Stimulated activated CD4-positive, alpha-beta T cell treated with anti-CD3 and anti-CD28 coated beads, Interleukin-12 subunit alpha, Interleukin-12 subunit beta, amount 100 ng/mL, for 24 hours (primary cell): ENCODE results near the gene HELT.
"Not testable (repeated sequence)": the region's sequence is repeated elsewhere in the genome, so short reads cannot be mapped to it uniquely, and the experiment has no call there.

Source experiments
- DNase-seq, 2 experiments: peaks; one replicate each; pipeline ENCODE4 v3.0.0-alpha.2; 2020; ENCODE audit warnings: low read depth in 2 of 2

The HELT gene

DNA sequence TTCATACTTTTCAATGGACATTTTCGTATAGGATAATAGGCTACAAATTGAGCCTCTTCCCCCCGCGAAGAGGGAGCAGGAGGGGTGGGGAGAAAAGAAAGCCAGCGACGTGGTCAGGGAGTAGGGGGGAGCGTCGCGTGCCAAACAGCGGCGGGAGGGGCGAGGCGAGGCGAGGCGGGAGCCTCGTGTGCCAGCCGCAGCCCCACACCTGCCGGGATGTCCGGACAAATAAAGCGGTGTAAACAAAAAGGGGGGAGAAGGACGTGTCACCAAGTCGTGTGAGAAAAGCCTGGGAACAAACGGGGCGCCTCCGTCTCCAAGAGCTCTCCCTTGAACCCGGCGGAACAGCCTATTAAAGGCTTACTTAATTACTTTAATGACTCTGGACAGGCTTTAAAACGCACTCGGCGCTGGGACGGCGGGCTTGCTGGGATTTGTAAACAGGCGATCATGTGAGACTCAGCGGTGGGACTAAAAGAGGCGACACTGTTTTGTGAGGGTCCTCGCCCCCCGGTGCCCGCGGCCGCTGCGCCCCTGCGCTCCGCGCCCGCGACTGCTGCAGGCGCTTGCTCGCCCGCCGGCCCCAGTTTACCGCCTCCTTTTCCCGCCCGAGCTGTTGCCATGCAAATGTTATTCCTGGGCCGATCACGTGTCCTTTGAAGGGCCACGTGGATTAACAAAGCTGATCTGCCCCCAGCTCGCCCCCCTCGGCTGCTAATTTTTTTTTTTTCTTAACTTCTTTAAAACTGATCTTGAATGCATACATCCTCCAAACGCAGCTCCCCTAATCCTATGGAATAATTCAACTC lies at the start of gene HELT:
HELT (plus strand) TSS at position 527 of the 809 bp plus-strand sequence. CDS start 439 bp downstream, outside the sequence.
- no peak for DNase-seq

GRCh38 chr4:184968784-184969201 lies 49.5 kb upstream of the HELT start:
- no peak for DNase-seq

DNA sequence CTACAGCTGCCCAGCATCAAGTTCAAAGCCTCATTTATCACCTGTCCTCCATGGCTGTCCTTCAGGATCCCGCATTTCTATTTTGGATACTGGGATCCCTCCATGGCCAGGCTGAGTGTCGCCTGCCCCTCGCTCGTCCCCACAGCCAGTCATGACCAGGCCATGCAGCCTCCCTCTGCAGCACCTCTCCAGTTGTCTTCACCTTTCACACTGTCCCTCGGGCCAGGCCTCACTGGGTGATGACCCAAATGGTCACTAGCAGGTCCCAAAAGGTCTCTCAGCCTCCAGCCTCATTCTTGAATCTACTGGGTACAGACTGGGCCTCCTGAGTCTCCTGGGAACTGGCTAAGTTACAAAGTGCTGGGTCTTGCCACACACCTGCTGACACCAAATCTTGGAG lies 48.7 kb upstream of the HELT start:
- DNase-seq, result no peak

DNA sequence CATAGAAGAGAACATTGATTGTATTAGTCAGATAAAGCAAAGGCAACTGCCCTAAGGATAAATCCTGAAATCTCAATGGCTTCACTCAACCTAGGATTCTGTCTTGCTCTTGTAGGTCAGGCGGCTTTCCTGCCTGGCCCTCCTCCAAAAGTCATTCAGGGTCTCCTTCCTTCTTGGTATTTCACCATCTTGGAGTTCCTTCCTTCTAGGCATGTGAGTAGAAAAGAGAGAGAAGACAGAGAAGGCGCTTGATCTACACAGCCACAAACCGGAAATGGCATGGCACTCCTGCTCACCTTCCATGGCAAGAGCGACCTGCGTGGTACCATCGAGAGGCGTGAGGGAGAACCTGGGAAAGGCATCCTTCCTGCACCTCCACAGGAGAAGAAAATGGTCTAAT lies 45.3 kb upstream of the HELT start:
- no peak for DNase-seq

DNA sequence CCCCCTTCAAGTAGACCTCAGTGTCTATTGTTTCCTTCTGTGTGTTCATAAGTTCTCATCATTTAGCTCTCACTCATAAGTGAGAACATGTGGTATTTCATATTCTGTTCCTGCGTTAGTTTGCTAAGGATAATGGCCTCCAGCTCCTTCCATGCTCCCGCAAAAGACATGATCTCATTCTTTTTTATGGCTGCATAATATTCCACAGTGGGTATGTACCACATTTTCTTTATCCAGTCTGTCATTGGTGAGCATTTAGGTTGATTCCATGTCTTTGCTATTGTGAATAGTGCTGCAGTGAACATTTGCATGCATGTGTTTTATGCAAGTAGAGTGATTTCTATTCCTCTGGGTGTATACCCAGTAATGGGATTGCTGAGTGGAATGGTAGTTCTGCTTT lies 41.9 kb upstream of the HELT start:
- DNase-seq, result not testable (repeated sequence)

DNA sequence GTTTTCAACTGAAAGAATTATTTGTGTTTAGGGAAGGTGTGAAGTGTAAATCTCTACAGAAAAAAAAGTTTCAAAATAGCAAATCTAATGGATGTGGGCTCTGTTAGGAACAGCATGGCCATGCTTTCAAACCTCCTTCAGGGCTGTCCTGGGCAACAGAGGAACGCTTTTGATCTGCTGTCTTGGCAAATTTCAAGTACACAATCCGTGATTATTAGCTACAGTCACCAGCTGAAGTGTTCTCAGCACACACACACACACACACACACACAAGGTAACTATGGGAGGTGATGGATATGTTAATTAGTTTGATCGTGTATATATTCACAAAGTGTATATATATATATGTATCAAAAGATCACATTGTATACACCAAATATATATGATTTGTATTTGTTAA lies 40.5 kb upstream of the HELT start:
- no peak for DNase-seq

- DNase-seq, result no peak
Observed at GRCh38 chr4:184978211-184978610, 40.1 kb upstream of the HELT start.

DNA sequence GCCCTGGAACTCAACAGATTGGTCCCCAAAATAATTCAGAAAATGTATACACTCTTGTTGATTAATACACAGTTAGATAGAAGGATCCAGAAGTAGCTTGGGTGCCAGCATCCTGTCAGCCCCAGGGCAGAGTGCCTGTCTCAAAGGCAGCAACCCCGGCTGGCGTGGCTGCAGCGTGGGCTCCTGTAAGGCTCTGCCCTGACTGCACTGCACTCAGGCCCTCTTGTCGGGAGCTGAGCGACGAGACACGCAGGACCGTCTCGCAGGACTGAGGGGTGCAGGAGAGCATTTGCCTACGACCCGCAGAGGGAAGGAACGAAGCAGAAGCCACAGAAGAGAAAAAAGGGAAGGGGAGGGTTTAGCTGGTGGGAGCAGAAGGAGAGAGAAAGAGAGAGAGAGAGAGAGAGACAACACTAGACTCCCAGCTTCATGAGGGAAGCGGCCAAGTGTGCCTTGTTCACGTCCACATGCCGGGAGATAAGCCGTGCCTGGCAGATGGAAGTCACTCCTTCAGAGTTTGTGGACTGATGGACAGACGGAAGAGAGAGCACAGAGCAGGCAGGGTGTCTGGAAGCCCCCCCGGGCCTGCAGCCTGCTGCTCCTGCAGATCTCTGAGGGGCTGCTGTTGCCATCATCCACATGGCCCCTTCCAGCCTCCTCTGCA lies 38.7 kb upstream of the HELT start:
- no peak for DNase-seq

DNA sequence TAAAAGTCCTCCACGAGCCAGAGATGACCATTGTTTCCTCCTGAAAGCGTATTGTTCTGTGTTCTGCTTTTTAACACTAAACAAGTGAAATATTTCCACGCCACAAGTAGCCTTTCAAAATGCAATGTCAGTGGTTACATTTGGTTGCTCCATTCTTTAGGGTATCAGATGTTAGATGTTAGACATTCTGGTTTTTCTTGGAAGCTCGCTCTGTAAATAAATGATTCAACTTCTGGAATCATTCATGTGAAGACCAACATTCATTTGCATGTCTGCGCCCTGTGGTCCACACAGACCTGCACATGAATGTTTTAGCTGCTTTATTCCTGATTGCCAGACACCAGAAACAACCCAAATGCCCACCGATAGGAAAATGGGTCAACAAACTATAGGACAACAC lies 38.0 kb upstream of the HELT start:
- DNase-seq, result no peak

DNA sequence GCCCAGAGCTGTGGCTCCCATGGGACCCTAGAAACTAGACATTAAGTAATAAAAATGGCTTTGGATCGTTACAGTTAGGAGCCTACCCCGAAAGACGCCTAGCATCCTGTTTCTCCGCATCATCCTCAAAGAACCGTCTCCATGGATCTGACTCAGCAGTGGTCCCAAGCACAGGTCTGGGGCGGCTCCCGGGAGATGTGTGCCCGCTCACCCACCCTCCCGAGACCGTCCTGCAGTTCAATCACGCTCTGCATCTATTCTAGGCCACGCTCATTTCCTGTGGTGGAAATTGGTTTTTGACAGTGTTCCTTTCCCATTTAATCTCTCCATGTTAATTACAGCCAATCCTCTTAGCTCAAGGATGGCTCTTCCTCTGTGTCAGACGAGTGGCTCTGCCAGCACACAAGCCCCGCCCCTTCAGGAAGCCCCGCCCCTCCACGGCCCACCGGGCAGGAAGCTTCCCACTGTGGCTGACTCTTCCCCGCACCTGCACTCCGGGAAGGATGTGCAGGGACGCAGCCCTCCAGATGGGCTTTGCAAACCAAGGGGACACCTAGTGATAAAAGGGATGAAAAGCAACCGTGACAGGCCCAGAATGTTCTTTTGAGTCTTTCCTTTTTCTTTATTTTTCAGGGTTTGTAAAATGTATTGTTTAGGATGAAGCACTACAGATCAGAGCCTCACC lies 34.5 kb upstream of the HELT start:
- DNase-seq, result peak; percentile 19 to 62

DNA sequence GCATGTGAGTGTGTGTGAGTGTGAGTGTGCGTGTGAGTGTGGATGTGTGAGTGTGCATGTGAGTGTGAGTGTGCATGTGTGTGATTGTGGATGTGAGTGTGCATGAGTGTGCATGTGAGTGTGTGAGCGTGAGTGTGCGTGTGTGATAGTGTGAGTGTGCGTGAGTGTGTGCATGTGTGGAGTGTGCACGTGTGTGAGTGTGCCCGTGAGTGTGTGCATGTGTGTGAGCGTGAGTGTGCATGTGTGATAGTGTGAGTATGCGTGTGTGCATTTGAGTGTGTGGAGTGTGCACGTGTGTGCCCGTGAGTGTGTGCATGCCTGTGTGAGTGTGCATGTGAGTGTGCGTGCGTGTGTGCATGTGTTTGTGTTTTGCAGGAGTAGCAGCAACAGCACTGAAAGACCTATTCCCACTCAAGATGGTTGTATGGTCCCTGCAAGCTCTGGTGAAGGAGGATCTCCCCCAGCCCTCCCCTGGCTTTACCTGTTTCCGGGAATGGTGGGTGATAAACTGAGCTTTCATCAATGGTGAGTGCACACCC lies 30.7 kb upstream of the HELT start:
- DNase-seq, result no peak

DNA sequence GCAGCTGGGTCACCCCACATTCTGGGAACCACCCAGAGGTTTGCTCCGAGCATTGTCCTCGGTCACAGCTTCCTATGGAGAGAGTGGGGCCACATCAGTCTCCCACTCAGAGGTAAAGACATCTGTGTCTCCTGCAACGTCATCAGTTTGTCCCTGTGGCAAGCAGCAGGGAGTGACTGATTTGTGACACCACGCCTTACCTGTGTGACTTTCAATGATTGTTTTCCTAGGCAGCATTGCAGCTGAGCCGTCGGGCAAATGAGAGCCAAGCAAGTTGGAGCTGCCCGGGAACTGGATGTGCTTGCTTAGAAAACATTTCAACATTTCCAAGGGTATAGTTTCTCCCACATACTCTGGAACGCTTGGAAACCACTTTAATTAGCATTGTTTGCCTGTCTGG lies 29.7 kb upstream of the HELT start:
- no peak for DNase-seq

GRCh38 chr4:184989283-184989682 lies 29.0 kb upstream of the HELT start:
- not testable (repeated sequence) for DNase-seq

DNA sequence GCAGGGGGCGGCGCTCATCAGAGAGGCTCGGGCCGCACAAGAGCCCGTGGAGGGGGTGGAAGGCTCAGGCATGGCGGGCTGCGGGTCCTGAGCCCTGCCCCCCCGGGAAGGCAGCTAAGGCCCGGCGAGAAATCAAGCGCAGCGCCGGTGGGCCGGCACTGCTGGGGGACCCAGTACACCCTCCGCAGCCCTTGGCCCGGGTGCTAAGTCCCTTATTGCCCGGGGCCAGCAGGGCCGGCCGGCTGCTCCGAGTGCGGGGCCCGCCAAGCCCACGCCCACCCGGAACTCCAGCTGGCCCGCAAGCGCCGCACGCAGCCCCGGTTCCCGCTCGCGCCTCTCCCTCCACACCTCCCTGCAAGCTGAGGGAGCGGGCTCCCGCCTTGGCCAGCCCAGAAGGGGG lies 28.2 kb upstream of the HELT start:
- not testable (repeated sequence) for DNase-seq

DNA sequence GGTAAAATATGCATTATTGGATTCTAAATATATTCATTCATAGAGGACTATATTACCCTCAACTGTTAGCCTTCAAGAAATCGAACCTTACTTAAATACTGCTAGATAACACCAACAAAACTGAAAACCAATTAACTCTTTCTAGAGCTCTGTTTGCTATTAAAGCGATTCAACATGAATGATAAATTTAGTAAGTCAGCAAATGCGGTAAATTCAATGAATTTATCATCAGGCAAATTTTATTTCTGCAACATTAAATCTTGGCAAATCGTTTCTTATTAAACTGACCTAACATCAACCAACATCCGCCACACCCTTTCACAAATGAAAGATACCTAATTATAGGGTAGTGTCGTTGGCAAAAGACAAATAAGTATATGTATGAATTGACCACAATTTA lies 26.4 kb upstream of the HELT start:
- DNase-seq, result no peak

DNA sequence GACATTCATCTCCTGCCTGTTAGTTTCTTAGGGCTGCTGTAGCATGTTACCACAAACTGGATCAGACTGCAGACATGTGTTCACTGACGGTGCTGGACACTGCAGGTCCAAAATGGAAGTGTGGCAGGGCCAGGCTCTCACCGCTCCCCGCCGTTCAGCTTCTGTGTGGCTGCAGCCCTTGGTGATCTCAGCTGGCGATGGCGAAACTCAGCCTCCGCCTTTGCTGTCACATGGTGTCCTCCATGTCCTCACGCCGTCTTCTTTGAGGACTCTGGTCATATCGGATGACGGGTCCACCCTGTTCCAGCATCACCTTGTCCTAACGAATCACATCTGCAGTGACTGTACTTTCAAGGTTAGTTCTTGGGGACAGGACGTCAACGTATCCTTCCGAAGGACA lies 25.9 kb upstream of the HELT start:
- no peak for DNase-seq

DNA sequence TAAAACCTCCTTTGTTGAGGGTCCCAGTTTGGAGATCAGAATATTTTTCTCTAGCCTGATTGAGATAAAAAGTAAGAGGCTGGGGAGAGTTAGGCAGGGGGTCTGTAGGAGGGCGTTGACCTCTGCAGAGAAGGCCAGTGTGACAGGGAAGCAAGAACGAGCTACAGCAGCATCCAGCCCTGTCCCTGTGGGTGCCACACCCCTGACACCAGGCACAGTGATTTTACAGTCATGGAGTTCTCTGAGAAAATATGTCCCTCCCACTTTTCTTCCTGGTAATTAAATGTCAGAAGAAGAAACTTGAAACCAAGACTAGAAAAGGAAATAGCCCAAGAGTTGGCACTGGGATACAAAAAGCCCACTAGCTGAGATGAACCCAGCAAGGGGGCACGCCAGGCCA lies 25.0 kb upstream of the HELT start:
- no peak for DNase-seq

DNA sequence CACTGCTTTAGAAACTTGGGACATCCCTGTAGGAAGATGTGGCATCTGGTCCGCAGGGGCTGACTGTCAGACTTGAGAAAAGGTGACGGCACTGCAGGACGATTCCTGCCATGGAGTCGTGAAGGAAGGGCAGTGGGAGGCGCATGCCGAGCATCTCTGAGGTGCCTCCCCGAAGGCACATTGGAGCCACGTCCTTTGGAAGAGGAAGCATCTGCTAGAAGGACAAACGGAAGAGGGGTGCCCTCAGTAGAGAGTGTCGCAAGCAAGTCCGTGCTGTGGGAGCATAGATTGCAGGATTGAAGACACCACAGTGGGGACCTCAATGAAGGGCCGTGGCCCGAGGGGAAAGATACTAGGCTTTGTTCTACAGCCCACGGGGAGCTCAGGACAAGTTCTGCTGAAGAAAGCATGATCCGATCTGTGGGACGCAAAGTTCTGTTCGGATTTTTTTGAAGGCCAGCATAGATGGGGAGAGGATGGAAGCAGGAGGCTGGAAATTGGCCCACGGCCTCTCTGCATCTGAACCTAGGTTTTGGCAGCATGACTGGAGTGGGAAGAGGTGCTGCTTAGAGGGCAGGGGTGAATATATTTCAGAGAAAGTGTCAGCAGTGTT lies 24.2 kb upstream of the HELT start:
- no peak for DNase-seq

DNA sequence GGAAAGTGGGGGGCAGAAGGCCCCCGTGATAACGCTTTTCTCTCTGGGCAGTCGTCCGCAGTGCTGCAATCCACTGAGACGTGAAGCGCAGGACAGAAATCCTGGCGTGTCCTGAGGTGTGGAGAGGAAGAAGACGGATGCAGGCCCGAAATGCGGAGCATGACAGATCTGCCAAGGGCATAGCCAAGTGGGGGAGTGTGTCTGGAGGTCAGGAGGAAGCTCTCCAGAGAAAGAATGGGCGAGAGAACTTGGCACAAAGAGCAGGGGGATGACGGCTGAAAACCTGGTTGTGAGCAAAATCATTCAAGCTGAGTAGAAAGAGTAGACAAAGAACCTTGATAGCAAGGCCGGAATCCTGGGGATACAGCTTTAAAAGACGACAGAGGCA lies 23.7 kb upstream of the HELT start:
- no peak for DNase-seq

- DNase-seq, result not testable (repeated sequence)
Observed at GRCh38 chr4:184997656-184998055, 20.6 kb upstream of the HELT start.

GRCh38 chr4:185002784-185003183 lies 15.5 kb upstream of the HELT start:
- DNase-seq, result no peak
